ENCODE results near the gene ARSA.

Gene ARSA

GRCh38 chr22:50576806-50577696 lies 50.9 kb downstream of the ARSA start:
- no peak for TF ChIP-seq POLR2AphosphoS5 (IDR thresholded peaks at IDR 0.05; ENCODE audit: low read depth, low read length)
- no peak for TF ChIP-seq PAX5 (IDR thresholded peaks at IDR 0.05; ENCODE audit: insufficient read depth, low read length, severe bottlenecking)
- TF ChIP-seq TAF1 (IDR thresholded peaks at IDR 0.05; ENCODE audit: low read depth, low read length), result no peak
- no peak for TF ChIP-seq POLR2A (IDR thresholded peaks at IDR 0.05; ENCODE audit: low read depth, low read length)
- no peak for TF ChIP-seq SPI1 (IDR thresholded peaks at IDR 0.05; ENCODE audit: low read depth, low read length)
- TF ChIP-seq POU2F2 (IDR thresholded peaks at IDR 0.05; ENCODE audit: low read depth, low read length), result no peak
- no peak for FAIRE-seq

GRCh38 chr22:50576070-50576469 lies 51.9 kb downstream of the ARSA start:
- no peak for TF ChIP-seq POU2F2 (IDR thresholded peaks at IDR 0.05; ENCODE audit: low read depth, low read length)
- TF ChIP-seq POLR2A (IDR thresholded peaks at IDR 0.05; ENCODE audit: low read depth, low read length), result no peak
- TF ChIP-seq PAX5 (IDR thresholded peaks at IDR 0.05; ENCODE audit: insufficient read depth, low read length, severe bottlenecking), result no peak
- TF ChIP-seq SPI1 (IDR thresholded peaks at IDR 0.05; ENCODE audit: low read depth, low read length), result no peak
- no peak for TF ChIP-seq POLR2AphosphoS5 (IDR thresholded peaks at IDR 0.05; ENCODE audit: low read depth, low read length)
- no peak for TF ChIP-seq TAF1 (IDR thresholded peaks at IDR 0.05; ENCODE audit: low read depth, low read length)
- FAIRE-seq (no peak), DNase-seq (ENCODE audit: insufficient read length, low spot score) (no peak)

More at GRCh38 chr22:50576806-50577696, 50.9 kb downstream of the ARSA start:
- DNase-seq (ENCODE audit: insufficient read length, low spot score), result no peak

DNA sequence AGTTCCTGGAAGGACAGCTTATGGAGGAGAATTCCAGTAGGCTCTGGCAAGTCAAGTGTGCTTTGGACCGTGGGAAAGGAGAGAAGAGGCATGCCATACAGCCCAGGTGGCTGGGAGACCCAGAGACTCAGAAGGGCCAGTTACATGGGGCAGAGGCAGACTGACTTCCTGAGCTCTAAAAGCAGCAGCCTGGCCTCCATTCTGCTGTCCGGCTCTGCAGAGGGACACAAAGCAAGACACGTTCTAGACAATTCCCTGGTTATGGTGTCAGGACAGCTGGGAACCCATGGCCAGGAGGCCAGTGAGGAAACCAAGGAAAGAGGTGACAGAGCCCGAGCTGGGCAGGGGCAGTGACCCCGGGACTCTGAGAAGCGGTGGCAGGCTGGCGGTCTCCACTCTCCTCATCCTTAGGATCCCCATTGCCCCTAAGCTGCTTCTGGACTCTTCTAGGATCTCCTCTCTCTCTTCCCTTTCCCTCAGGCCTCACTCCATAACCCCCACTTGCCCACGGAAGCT lies 52.5 kb downstream of the ARSA start:
- no peak for DNase-seq (ENCODE audit: insufficient read length, low spot score)
- FAIRE-seq, result no peak
- TF ChIP-seq TAF1 (IDR thresholded peaks at IDR 0.05; ENCODE audit: low read depth, low read length), result no peak
- TF ChIP-seq POLR2AphosphoS5 (IDR thresholded peaks at IDR 0.05; ENCODE audit: low read depth, low read length), result no peak
- no peak for TF ChIP-seq POLR2A (IDR thresholded peaks at IDR 0.05; ENCODE audit: low read depth, low read length)
- no peak for TF ChIP-seq POU2F2 (IDR thresholded peaks at IDR 0.05; ENCODE audit: low read depth, low read length)
- no peak for TF ChIP-seq SPI1 (IDR thresholded peaks at IDR 0.05; ENCODE audit: low read depth, low read length)
- TF ChIP-seq PAX5 (IDR thresholded peaks at IDR 0.05; ENCODE audit: insufficient read depth, low read length, severe bottlenecking), result no peak

Measured in GM12891 (cell line).